Measurements from ENCODE around the gene HP1BP3.

- TF ChIP-seq EP300 (IDR thresholded peaks at IDR 0.05) (no peak), POLR2A (IDR thresholded peaks at IDR 0.05; ENCODE audit: low read depth) (no peak)
These were observed 34.4 kb upstream of the HP1BP3 start for GRCh38 chr1:20821466-20821865.
